ENCODE measurements around the gene NKAIN4.
"Not testable (repeated sequence)": the region's sequence is repeated elsewhere in the genome, so short reads cannot be mapped to it uniquely, and the experiment has no call there.

The NKAIN4 gene

DNA sequence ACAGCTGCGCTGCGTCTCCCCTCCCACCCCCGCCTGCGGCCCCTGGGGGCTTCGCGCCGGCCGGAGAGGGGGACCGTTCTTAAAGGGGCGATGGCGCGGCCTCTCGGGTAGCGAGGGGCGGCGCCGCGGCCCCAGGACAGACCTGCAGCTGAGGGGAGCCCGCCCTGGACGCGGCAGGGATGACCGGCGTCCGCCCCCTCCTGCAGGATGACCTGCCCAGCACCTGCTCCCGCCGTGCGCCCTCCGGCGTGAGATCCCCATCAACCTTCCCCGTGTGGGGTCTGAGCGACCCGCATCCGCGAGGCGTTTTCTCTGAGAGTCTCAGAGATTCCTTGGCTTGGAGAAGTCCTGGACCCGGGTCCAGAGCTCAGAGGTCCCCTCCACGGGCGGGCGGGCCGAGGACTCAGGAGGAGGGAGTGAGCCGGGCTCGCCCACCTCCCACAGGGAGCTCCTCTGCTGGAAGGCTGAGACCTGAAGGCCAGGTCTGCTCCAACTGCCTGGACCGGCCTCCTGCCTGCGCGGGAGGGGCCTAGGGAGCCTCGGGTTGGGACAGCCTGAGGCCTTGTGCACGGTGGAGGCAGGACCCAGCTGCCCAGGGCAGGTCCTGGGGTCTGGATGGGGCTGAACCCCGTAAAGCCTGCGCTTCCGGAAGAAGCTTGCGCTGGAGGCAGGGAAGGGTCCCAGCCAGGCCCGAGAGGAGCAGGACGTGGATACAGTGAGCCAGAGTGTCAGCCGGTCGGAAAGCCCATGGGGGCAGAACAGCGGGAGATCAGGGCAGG lies 532 bp upstream of the NKAIN4 start:
- DNase-seq: no peak

- DNase-seq: no peak
Measured at GRCh38 chr20:63253438-63254231, 628 bp downstream of the NKAIN4 start.

DNA sequence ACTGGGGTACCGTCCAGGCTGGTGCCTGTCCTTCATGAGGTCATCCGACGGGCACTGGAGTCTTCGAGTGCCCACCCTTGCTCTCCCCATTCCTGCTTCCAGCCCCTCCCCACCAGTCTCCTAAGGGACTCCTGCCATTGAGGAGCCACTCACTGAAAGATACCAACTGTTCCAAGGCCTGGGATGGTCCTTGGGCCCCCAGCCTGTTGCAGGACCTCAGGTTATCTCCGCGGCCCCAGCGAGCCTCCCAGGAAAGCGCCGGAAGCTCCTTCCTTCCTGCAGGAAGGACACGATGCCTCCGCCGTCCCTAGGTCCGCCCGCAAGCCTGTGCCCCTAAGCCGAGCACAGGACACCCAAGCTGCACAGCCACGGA lies 1.2 kb downstream of the NKAIN4 start:
- no peak for DNase-seq

DNA sequence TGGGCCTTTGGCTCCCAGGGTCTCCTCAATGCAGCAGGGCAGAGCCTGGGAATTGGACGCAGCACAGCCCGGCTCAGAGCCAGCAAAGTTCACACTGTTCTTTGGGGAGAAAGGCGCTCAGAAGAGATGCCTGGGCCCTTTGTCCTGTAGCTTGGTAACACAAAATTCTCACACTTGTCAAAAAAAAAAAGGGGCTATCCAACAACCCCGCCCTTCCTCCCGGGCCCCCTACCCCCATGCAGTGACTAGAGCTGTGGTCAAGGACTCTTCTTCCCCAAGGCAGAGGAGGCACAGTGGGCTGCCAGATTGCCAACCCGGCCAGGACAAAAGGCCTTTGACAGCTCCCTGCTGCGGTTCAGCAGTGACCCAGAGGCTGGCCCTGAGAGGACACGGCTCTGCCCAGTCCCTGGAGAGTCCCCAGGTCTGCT lies 2.0 kb downstream of the NKAIN4 start:
- DNase-seq: no peak

DNA sequence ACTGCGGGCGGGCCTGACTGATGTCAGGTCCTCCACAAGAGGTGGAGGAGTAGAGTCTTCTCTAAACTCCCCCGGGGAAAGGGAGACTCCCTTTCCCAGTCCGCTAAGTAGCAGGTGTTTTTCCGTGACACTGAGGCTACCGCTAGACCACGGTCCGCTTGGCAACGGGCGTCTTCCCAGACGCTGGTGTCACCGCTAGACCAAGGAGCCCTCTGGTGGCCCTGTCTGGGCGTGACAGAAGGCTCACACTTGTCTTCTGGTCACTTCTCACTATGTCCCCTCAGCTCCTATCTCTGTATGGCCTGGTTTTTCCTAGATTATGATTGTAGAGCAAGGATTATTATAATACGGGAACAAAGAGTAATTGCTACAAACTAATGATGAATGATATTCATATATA lies 2.9 kb downstream of the NKAIN4 start:
- not testable (repeated sequence) for DNase-seq

- no peak for DNase-seq
Measured at GRCh38 chr20:63249891-63250290, 4.4 kb downstream of the NKAIN4 start.

- no peak for DNase-seq
Measured at GRCh38 chr20:63248835-63249591, 5.2 kb downstream of the NKAIN4 start.

- no peak for DNase-seq
Measured at GRCh38 chr20:63247671-63248228, 6.5 kb downstream of the NKAIN4 start.

- no peak for DNase-seq
Measured at GRCh38 chr20:63246490-63247288, 7.6 kb downstream of the NKAIN4 start.

DNA sequence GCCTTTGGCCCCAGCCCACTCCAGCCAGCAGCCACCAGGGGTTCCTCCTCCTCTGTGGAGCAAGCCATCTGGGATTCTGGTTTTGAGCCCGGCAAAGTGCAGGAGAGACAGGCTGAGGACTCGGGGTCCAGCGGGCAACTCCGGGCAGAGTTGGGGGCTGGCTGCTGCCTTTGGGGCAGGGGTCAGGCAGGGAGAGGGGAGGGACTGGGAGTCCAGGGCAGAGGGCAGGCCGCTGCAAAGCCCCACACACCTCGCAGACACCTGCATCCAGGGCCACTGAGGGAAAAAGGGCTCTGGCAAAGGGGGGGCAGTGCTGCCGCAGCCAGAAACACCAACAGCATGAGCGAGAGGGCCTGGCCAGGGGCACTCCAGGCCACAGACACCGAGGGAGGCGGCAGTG lies 9.8 kb downstream of the NKAIN4 start:
- DNase-seq: no peak

- DNase-seq: no peak
Measured at GRCh38 chr20:63243604-63244247, 10.5 kb downstream of the NKAIN4 start.

- DNase-seq: no peak
Measured at GRCh38 chr20:63242736-63243135, 11.5 kb downstream of the NKAIN4 start.

DNA sequence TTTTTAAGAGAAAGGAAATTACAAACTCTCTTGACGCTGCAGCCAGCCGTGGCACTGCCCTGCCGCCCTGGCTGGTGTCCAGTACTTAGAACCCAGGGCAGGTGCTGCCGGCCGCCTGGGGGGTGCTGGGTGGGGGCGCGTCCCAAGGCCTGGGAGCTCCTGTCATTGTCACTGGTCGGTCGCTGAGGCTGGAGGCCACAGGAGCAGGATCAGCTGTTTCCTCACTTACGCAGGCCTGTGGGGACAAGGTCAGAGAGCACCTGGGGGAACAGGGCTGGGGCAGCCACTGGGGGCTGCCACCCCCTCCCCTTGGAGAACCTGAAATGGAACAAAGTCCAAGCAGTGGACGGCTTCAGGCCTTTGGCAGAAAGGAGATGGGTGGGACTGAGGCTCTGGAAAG lies 13.0 kb downstream of the NKAIN4 start:
- DNase-seq: no peak

DNA sequence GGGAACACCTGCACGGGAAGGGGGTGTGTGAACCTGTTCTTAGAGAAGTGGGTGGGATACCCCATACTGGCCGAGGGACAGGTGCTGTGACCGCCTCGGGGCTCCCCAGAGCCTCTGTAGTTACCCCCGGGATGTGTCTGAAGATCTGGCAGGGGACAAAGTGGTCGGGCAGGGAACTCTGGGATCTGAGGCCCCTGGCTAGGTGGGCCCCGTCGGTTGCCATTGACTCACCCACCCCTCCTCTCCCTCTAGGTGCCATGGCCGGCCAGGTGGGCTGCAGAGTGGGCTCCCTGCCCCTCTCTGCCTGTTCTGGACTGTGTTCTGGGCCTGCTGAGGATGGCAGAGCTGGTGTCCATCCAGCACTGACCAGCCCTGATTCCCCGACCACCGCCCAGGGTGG lies 14.3 kb downstream of the NKAIN4 start:
- no peak for DNase-seq

DNA sequence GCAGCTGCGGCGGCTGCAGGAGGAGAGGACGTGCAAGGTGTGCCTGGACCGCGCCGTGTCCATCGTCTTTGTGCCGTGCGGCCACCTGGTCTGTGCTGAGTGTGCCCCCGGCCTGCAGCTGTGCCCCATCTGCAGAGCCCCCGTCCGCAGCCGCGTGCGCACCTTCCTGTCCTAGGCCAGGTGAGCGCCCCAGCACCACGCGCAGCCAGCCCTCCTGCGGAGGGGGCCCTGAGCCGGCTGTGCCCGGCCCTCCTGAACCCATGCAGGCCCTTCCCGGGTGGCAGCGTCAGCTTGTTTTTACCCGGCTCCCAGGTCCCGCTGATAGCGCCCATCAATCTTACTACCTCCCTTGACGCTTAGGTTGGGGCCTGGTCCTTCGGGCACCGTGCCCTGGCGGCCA lies 14.8 kb downstream of the NKAIN4 start:
- no peak for DNase-seq

GRCh38 chr20:63238514-63239125 lies 15.6 kb downstream of the NKAIN4 start:
- no peak for DNase-seq

DNA sequence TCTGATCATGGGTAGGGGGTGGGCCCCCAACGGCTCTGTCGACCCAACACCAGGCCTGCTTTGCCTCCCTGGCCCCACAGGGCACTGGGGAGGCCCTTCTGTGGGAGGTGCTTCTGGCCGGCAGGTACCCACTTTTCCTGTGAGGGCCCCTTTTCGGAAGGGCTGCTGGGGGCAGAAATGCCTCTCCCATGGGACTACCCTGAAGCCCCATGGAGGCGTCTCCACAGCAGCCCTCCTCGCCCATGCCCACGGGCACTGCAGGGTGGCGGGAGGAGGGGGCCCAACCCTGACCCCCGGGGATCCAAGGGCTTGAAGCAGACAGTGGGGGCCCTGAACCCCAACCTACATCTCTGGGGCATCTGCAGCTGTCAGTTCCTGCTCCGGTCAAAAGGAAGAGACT lies 16.2 kb downstream of the NKAIN4 start:
- DNase-seq: no peak

DNA sequence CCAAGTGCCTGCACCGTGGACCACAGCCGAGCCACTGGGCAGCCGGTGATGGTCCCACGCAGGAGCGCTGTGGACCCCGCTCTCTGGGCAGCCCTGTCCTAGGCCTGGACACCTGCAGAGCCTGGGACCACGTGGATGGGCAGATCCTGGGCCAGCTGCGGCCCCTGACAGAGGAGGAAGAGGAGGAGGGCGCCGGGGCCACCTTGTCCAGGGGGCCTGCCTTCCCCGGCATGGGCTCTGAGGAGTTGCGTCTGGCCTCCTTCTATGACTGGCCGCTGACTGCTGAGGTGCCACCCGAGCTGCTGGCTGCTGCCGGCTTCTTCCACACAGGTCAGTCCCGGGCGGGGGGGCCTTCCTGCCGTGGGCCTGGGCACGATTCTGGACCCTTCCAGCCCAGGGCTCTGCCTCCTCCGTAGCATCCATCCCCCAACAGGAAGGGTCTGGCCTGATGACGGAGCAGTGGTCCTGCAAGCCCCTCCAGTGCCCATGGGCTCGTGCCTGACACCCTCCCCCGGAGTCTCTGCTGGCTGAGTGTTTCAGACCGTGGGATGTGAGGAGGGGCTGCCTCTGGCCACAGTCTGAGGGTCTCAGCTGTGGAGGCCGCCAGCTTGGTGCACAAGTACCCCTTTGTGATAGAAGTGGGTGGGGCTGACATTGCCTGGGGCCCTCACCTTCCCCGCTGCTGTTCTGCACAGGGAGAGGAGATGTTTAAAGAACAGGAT lies 18.0 kb downstream of the NKAIN4 start:
- DNase-seq: no peak

DNA sequence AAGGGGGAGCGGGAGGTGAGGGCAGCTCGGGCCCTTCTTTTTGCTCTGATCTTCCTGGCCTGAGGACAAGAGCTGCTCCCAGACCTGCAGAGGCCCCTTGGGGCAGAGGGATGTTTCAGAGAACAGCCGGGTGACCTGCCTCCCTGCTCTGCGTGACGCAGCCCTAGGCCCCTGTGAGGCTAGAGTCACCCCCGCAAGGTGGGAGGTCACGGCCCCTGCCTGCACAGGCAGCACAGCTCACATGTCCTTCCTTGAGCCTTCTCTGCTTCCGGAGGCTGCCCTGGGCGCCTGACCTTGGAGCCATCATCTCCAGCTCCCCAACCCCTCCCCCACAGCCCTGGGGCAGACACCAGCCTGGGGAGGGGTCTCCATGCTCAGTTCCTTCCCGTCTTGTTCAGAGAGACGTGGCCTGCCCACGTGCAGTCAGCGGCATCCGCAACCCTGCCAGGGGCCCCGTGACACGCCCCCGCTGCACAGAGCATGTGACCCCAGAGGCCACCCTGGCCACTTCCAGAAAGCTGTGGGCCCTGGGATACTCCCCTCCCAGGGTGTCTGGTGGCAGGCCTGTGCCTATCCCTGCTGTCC lies 18.8 kb downstream of the NKAIN4 start, which contains the start of gene BIRC7:
TSS of gene BIRC7 (plus strand) at position 507 of the 585 bp plus-strand sequence. CDS start 192 bp downstream, outside the sequence.
- DNase-seq: no peak

Measured in GF-D8 (cell line).